K562 (cell line): ENCODE results near the gene SLAMF9. TPM values are rescaled to one million over a fixed set of nuclear protein-coding genes. Genes with fewer than 3 reads are reported as not detected.

Experiments
- ATAC-seq: fragments of 200-7000 bp; cut with Tn5 transposase; 3 replicates; pipeline ENCODE4 v1.9.1; 2020; ENCODE audit warnings: moderate library complexity
- BruUV-seq: library from RNA; stranded (reverse); fragments of 400-500 nt; replicated peaks from 2 replicates; lab custom pipeline; 2021; lab: Mats Ljungman, UMichigan
- CTCF ChIA-PET: fragments of 300-600 bp; formaldehyde crosslinking; extraction: SDS; loops from one replicate; lab custom pipeline; 2021; ENCODE audit warnings: low intra/inter-chr PET ratio; lab: Yijun Ruan, JAX
- POLR2A ChIA-PET: fragments of 300-600, 350-650 bp; sonication (Branson Sonifier 250); formaldehyde crosslinking; extraction: SDS; loops from one replicate; lab custom pipeline; 2021; ENCODE audit warnings: antibody characterized with exemption, inconsistent platforms; lab: Yijun Ruan, JAX
- DNase-seq, 4 experiments: peaks; one replicate each; pipeline versions ENCODE4 v3.0.0 to v3.0.0-alpha.2; 2011 to 2018; ENCODE audit warnings: low spot score in 3 of 4, mixed read lengths in 3 of 4; ENCODE audit errors: extremely low read depth in 1 of 4
- FAIRE-seq: peaks from 2 replicates; lab custom pipeline; 2011; peaks lifted over from hg19 to GRCh38; lab: Jason Lieb, UNC
- H2AFZ ChIP-seq: 2 replicates; pipeline ENCODE4 v1.6.0; 2011; ENCODE audit warnings: low read depth, low read length, control low read depth, inconsistent platforms
- H3K27ac ChIP-seq: fragments of 200-600 bp; 3 replicates; pipeline ENCODE4 v1.8.0; 2011; ENCODE audit warnings: low read depth, mild to moderate bottlenecking, control low read depth, inconsistent platforms, low read length, moderate library complexity, mixed read lengths; ENCODE audit errors: extremely low read depth
- H3K27me3 ChIP-seq, 2 experiments: fragments of 300-600 bp in 1 of 2; 2 replicates in 1 of 2; 3 replicates in 1 of 2; pipeline versions ENCODE4 v1.6.0 to v1.8.0; 2011; ENCODE audit warnings: inconsistent platforms in 2 of 2, low read length in 2 of 2, mild to moderate bottlenecking in 1 of 2, mixed read lengths in 1 of 2, moderate library complexity in 1 of 2; ENCODE audit not compliant: control insufficient read depth in 2 of 2, insufficient read depth in 2 of 2
- H3K36me3 ChIP-seq: fragments of 300-600 bp; 3 replicates; pipeline ENCODE4 v1.8.0; 2011; ENCODE audit warnings: mild to moderate bottlenecking, low read length, inconsistent platforms; ENCODE audit not compliant: control insufficient read depth, insufficient read depth
- H3K4me1 ChIP-seq, 2 experiments: fragments of 200-600 bp in 1 of 2; replicated peaks in 1 of 2; 2 replicates in 1 of 2; 3 replicates in 1 of 2; pipeline versions ENCODE4 v1.5.1 to v1.8.0; 2011; ENCODE audit warnings: inconsistent platforms in 2 of 2, low read length in 2 of 2, mild to moderate bottlenecking in 1 of 2, mixed read lengths in 1 of 2, moderate library complexity in 1 of 2; ENCODE audit not compliant: control insufficient read depth in 2 of 2, insufficient read depth in 2 of 2
- H3K4me2 ChIP-seq: 2 replicates; pipeline ENCODE4 v1.6.1; 2011; ENCODE audit warnings: low read length, control low read depth, inconsistent platforms, mixed read lengths; ENCODE audit not compliant: insufficient read depth
- H3K4me3 ChIP-seq: fragments of 200-600 bp; sonication (generic), shearing (Covaris generic); 2 replicates; pipeline ENCODE4 v1.5.1; 2016; ENCODE audit warnings: control low read depth, inconsistent platforms
- H3K79me2 ChIP-seq: fragments of 200-600 bp; 3 replicates; pipeline ENCODE4 v1.8.0; 2011; ENCODE audit warnings: low read length, inconsistent platforms; ENCODE audit not compliant: control insufficient read depth, insufficient read depth
- H3K9ac ChIP-seq, 2 experiments: 2 replicates each; pipeline versions ENCODE4 v1.6.0 to v1.6.1; 2011; ENCODE audit warnings: low read depth in 2 of 2, low read length in 2 of 2, control low read depth in 1 of 2, inconsistent platforms in 1 of 2, mild to moderate bottlenecking in 1 of 2, mixed read lengths in 1 of 2; ENCODE audit not compliant: insufficient read depth in 1 of 2
- H3K9me1 ChIP-seq: one replicate; pipeline ENCODE4 v1.6.0; 2011; ENCODE audit warnings: inconsistent platforms, mild to moderate bottlenecking, low read length, moderate library complexity; ENCODE audit not compliant: control insufficient read depth, insufficient read depth
- H3K9me3 ChIP-seq: replicated peaks from 2 replicates; pipeline ENCODE4 v1.5.1; 2011; ENCODE audit warnings: low read depth, low read length, inconsistent platforms; ENCODE audit not compliant: control insufficient read depth, insufficient read depth
- H4K20me1 ChIP-seq: replicated peaks from 2 replicates; pipeline ENCODE4 v1.6.1; 2011; ENCODE audit warnings: low read length, inconsistent platforms, mixed read lengths; ENCODE audit not compliant: control insufficient read depth, insufficient read depth
- CHCHD3 ChIP-seq: fragments of 250-450 bp; sonication (Bioruptor Pico); IDR thresholded peaks from 2 replicates; pipeline ENCODE4 v2.1.2; 2022; ENCODE audit warnings: mild to moderate bottlenecking
- E2F3 ChIP-seq: fragments of 250-450 bp; sonication (Bioruptor Pico); IDR thresholded peaks from 2 replicates; pipeline ENCODE4 v1.4.0; 2020; ENCODE audit warnings: mild to moderate bottlenecking
- ELK3 ChIP-seq: fragments of 450-650 bp; formaldehyde crosslinking; IDR thresholded peaks from 2 replicates; pipeline ENCODE4 v1.4.0; 2020; ENCODE audit warnings: mild to moderate bottlenecking
- FIP1L1 ChIP-seq: fragments of 200-400 bp; formaldehyde crosslinking; IDR thresholded peaks from 2 replicates; pipeline ENCODE4 v1.6.1; 2018; ENCODE audit warnings: mild to moderate bottlenecking, low read depth, low read length; ENCODE audit not compliant: poor library complexity, severe bottlenecking
- IRF9 ChIP-seq: fragments of 450-650 bp; IDR thresholded peaks from 2 replicates; pipeline ENCODE4 v1.6.1; 2016; ENCODE audit warnings: missing biosample characterization, missing genetic modification characterization
- NBN ChIP-seq: fragments of 450-650 bp; IDR thresholded peaks from 2 replicates; pipeline ENCODE4 v1.6.1; 2016; ENCODE audit warnings: low read depth, mild to moderate bottlenecking
- NCOR1 ChIP-seq: fragments of 450-650 bp; IDR thresholded peaks from 2 replicates; pipeline ENCODE4 v1.6.1; 2016; ENCODE audit warnings: mild to moderate bottlenecking, moderate library complexity
- PTBP1 ChIP-seq: fragments of 200-400 bp; formaldehyde crosslinking; IDR thresholded peaks from 2 replicates; pipeline ENCODE4 v1.6.1; 2017; ENCODE audit warnings: low read depth, low read length
- PTRF ChIP-seq: fragments of 450-650 bp; IDR thresholded peaks from 2 replicates; pipeline ENCODE4 v1.6.1; 2016; ENCODE audit warnings: mild to moderate bottlenecking, missing genetic modification characterization, missing compliant biosample characterization
- SIN3A ChIP-seq, 2 experiments: fragments of 150-350 bp in 1 of 2; IDR thresholded peaks; 2 replicates each; pipeline ENCODE4 v1.6.1; 2011 to 2016; ENCODE audit warnings: borderline replicate concordance in 2 of 2, low read depth in 2 of 2, low read length in 2 of 2, mild to moderate bottlenecking in 2 of 2, moderate library complexity in 2 of 2; ENCODE audit not compliant: control insufficient read depth in 1 of 2
- TBP ChIP-seq: optimal IDR thresholded peaks from 2 replicates; pipeline ENCODE3; 2011; ENCODE audit warnings: low read depth, low read length, improper control_type of control experiment
- TOE1 ChIP-seq, 2 experiments: fragments of 450-650 bp in 1 of 2; sonication (generic) in 1 of 2; formaldehyde crosslinking in 1 of 2; IDR thresholded peaks; 2 replicates each; pipeline versions ENCODE4 v1.7.1 to v1.8.0; 2016 to 2022; ENCODE audit warnings: borderline replicate concordance in 2 of 2, mild to moderate bottlenecking in 2 of 2, antibody characterized with exemption in 1 of 2, inconsistent platforms in 1 of 2, low read depth in 1 of 2, missing genetic modification reagents in 1 of 2, moderate library complexity in 1 of 2
- ZBTB11 ChIP-seq, 3 experiments: fragments of 200-800 bp in 1 of 3; fragments of 250-450 bp in 1 of 3; fragments of 450-650 bp in 1 of 3; sonication (Bioruptor Pico) in 1 of 3; sonication (Bioruptor generic) in 1 of 3; formaldehyde crosslinking in 1 of 3; IDR thresholded peaks; 2 replicates each; pipeline versions ENCODE4 v1.6.1 to v1.8.0; 2016 to 2022; ENCODE audit warnings: mild to moderate bottlenecking in 2 of 3, missing genetic modification characterization in 2 of 3, missing compliant biosample characterization in 1 of 3, moderate library complexity in 1 of 3
- ZKSCAN8 ChIP-seq: fragments of 200-800 bp; sonication (Bioruptor generic); IDR thresholded peaks from 2 replicates; pipeline ENCODE4 v1.6.1; 2016; ENCODE audit warnings: missing genetic modification characterization, missing compliant biosample characterization
- ZNF143 ChIP-seq: sonication (generic); formaldehyde crosslinking; IDR thresholded peaks from 2 replicates; pipeline ENCODE4 v1.9.0; 2022; ENCODE audit warnings: mild to moderate bottlenecking, missing genetic modification reagents
- ZNF224 ChIP-seq: sonication (generic); formaldehyde crosslinking; IDR thresholded peaks from 2 replicates; pipeline ENCODE4 v1.8.0; 2022; ENCODE audit warnings: mild to moderate bottlenecking, missing genetic modification reagents
- whole genome bisulfite sequencing: fragments of 100-300 bp; shearing (Covaris generic); methylation state at CpG from one replicate; pipeline ENCODE4 v1.1.6; 2016; ENCODE audit warnings: low coverage, mixed read lengths; ENCODE audit not compliant: insufficient coverage; ENCODE audit errors: missing lambda C conversion rate; 5-methylcytosine and 5-hydroxymethylcytosine counted together
- in situ Hi-C: fragments of 300-500 bp; cut with MboI; formaldehyde crosslinking; loops from 4 replicates; pipeline ENCODE4 v1.15.0; 2018; ENCODE audit warnings: inconsistent platforms, mixed read lengths
- intact Hi-C: fragments of 100-400 bp; cut with micrococcal nuclease; formaldehyde crosslinking; loops from 2 replicates; pipeline ENCODE4 v1.14.2; 2022
- polyA plus RNA-seq, 8 experiments: library from polyadenylated mRNA; depleted of rRNA in 4 of 8; stranded (reverse) in 5 of 8; unstranded in 3 of 8; fragments of >200 nt; fragmentation: Nextera tagmentation in 2 of 8; fragmentation: Illumina TruSeq in 1 of 8; extraction: Ambion mirVana in 2 of 8; extraction: Trizol in 1 of 8; gene quantifications; 2 replicates each; pipeline versions ENCODE4 v1.2.1 to v1.2.3, GENCODE V29; 2011 to 2014; ENCODE audit warnings: inconsistent platforms in 1 of 8, missing spikeins in 1 of 8
- total RNA-seq, 7 experiments: library from RNA; depleted of rRNA in 6 of 7; stranded (reverse); fragments of >200 nt in 6 of 7; fragmentation: Illumina TruSeq in 2 of 7; extraction: Trizol in 2 of 7; gene quantifications; 2 replicates each; pipeline versions ENCODE4 v1.2.1 to v1.2.3, GENCODE V29; 2011 to 2021; ENCODE audit warnings: low replicate concordance in 1 of 7

Gene SLAMF9
- total and polyA plus RNA-seq, 9 of the 15 experiments (the other 6 are each of a cell fraction or from before 2014, with no cell fraction given), result 0.13 to 0.21 TPM; not detected in 7

GRCh38 chr1:159928491-159929050 lies 25.5 kb downstream of the SLAMF9 start:
- Histone ChIP-seq H2AFZ (no peak overlapping the region), H3K27ac (no peak overlapping the region), H3K4me3 (no peak overlapping the region), H4K20me1 (peaks cover 3% of the 10 kb centered on the region; the same call in 1 of the 2 replicates), H3K9me3 (no peaks in the 10 kb centered on the region), H3K9me1 (no peaks in the 10 kb centered on the region), H3K79me2 (peaks cover 20% of the 10 kb centered on the region), H3K9ac (peak overlapping the region in 1 of 2 experiments; percentile 54; a peak in 1 of 4 replicates), H3K27me3 (peaks cover 0 to 25% of the 10 kb centered on the region in 2 experiments; a peak in 2 of 5 replicates), H3K4me2 (no peak overlapping the region), H3K4me1 (peaks cover 4 to 62% of the 10 kb centered on the region in 2 experiments; a peak in 3 of 5 replicates), H3K36me3 (no peaks in the 10 kb centered on the region)
- ChIA-PET CTCF (no interaction called here), POLR2A (interaction anchor here (1.7 kb wide), 1 partner anchor 15 kb away, joined by 7 read pairs; no protein-coding TSS in a partner anchor)
- FAIRE-seq (no peak), ATAC-seq (no peak), DNase-seq (no peak)
- intact Hi-C loops, result loop anchor here (10.0 kb wide), 2 partner anchors 94 to 336 kb away; partner anchors contain the start of gene DCAF8
- BruUV-seq, result no TSS peak
- WGBS, result 81% methylated on average over 14 of the region's 18 CpGs
- in situ Hi-C loops, result no loop called here
- no peak for TF ChIP-seq ZKSCAN8 (CRISPR knock-in tag)
- TF ChIP-seq SIN3A (IDR thresholded peaks at IDR 0.05; ENCODE audit: borderline replicate concordance in 2 of 2, control insufficient read depth in 1 of 2, low read depth in 2 of 2, low read length in 2 of 2), result no peak
- TF ChIP-seq IRF9 (tag), result no peak
- no peak for TF ChIP-seq ZNF143 (CRISPR knock-in tag)
- TF ChIP-seq PTBP1, result no peak
- TF ChIP-seq TOE1 (IDR thresholded peaks at IDR 0.05; ENCODE audit: borderline replicate concordance), result no peak
- TF ChIP-seq TOE1 (CRISPR knock-in tag; IDR thresholded peaks at IDR 0.05; ENCODE audit: borderline replicate concordance, low read depth), result no peak
- TF ChIP-seq E2F3 (CRISPR knock-in tag), result no peak
- TF ChIP-seq FIP1L1, result no peak
- no peak for TF ChIP-seq TBP
- TF ChIP-seq ZBTB11 (CRISPR knock-in tag; IDR thresholded peaks at IDR 0.05), result no peak
- no peak for TF ChIP-seq NCOR1
- no peak for TF ChIP-seq ELK3 (CRISPR knock-in tag)
- TF ChIP-seq ZNF224 (CRISPR knock-in tag), result no peak
- TF ChIP-seq PTRF (tag), result no peak
- no peak for TF ChIP-seq NBN
- TF ChIP-seq CHCHD3 (CRISPR knock-in tag), result no peak
